Lower leg skin (tissue), 3 donors: ENCODE measurements around the gene DRICH1.

ENCODE experiments used
- CTCF ChIP-seq, 3 donors: fragments of 450-650 bp; IDR thresholded peaks; one replicate each; pipeline ENCODE4 v1.5.1; 2016; ENCODE audit warnings: antibody characterized with exemption in 3 of 3, mild to moderate bottlenecking in 3 of 3, moderate library complexity in 2 of 3
- POLR2A ChIP-seq, 2 donors: fragments of 450-650 bp; IDR thresholded peaks; one replicate each; pipeline ENCODE4 v1.6.1; 2016 to 2017; ENCODE audit warnings: antibody characterized with exemption in 2 of 2, mild to moderate bottlenecking in 1 of 2, moderate library complexity in 1 of 2

GRCh38 chr22:23574877-23575276 lies 57.2 kb downstream of the DRICH1 start:
- no peak for TF ChIP-seq CTCF (IDR thresholded peaks at IDR 0.05)
- TF ChIP-seq POLR2A (IDR thresholded peaks at IDR 0.05): no peak
